Prostate gland (tissue), 2 donors: ENCODE results near the gene PHLPP1.

Experiments
- CTCF ChIP-seq, 4 experiments: fragments of 200-600 bp in 2 of 4; fragments of 450-650 bp in 2 of 4; sonication (generic) in 2 of 4; IDR thresholded peaks; 1 replicate in 3 of 4; 2 replicates in 1 of 4; pipeline ENCODE4 v1.5.1; 2016 to 2019; ENCODE audit warnings: antibody characterized with exemption in 4 of 4, mild to moderate bottlenecking in 2 of 4, moderate library complexity in 2 of 4
- POLR2A ChIP-seq: fragments of 450-650 bp; IDR thresholded peaks from one replicate; pipeline ENCODE4 v1.6.1; 2016; ENCODE audit warnings: antibody characterized with exemption, mild to moderate bottlenecking
- POLR2AphosphoS5 ChIP-seq: sonication (generic); formaldehyde crosslinking; IDR thresholded peaks from one replicate; pipeline ENCODE4 v1.6.1; 2017; ENCODE audit warnings: antibody characterized with exemption

- TF ChIP-seq CTCF (IDR thresholded peaks at IDR 0.05) (no peak), POLR2AphosphoS5 (no peak), POLR2A (no peak)
These were observed 302.6 kb downstream of the PHLPP1 start for GRCh38 chr18:63017977-63018376.
